ENCODE results near the gene GMPR.

DNA sequence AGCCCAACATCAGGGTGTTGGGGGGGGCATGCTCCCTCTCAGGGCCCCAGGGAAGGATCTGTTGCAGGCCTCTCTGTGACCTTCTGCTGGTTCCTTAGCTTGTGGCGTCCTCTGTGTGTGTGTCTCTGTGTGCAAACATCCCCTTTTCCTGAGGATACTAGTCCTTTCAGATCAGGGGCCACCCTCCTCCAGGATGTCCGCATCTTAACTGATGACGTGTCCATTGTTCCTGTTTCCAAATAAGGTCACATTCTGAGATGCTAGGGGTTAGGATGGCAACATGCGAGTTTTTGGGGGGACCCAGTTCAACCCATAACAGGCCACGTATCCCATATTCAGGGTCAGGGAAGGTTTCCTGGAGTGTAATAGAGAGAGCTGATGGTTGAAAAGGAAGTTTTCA, 40.9 kb downstream of the GMPR start:
- TF ChIP-seq CTCF (conservative IDR thresholded peaks at IDR 0.05; ENCODE audit: low read length) (no peak), EZH2phosphoT487 (IDR thresholded peaks at IDR 0.05; ENCODE audit: borderline replicate concordance) (no peak)

All from Loucy (cell line).